ENCODE results near the gene RNF31. TPM values are rescaled to one million over a fixed set of nuclear protein-coding genes. Genes with fewer than 3 reads are reported as not detected.

Gene RNF31
- total RNA-seq (2014; rRNA removed) (69.6 and 79.4 TPM in 2 replicates), Bru-seq, nascent RNA (percentile 81 among the genes with signal in this experiment), BruChase-seq, experiment 1, labeled RNA remaining after a 6-hour chase (percentile 92 among the genes with signal in this experiment), BruChase-seq, experiment 2, labeled RNA remaining after a 2-hour chase (percentile 93 among the genes with signal in this experiment)
- long read RNA-seq, transcript RNF31-201 (21 exons, 3,627 nt), result major isoform, 25 of 119 reads
- long read RNA-seq, transcript RNF31-209 (13 exons, 1,943 nt), result minor isoform, 6 of 119 reads
- long read RNA-seq, partial matches to known transcripts, result 70 of 119 reads
- long read RNA-seq, other reads (novel, unspliced or antisense), result 16 of 119 reads

- peak within 1 kb of the TSS; percentile 79 for H2AFZ ChIP-seq (ENCODE audit: low read length)
Measured at GRCh38 chr14:24146978-24147760, at the start of gene RNF31. TSS of gene RNF31 (plus strand) at chr14:24147498. CDS start at chr14:24147699, 201 bp downstream.

GRCh38 chr14:24098229-24098926, 48.9 kb upstream of the RNF31 start:
- intact Hi-C loops (cut with micrococcal nuclease), result no loop called here
- DNase-seq (no peak), ATAC-seq (no peak)
- ChIA-PET CTCF (no interaction called here), POLR2A (ENCODE audit: unreplicated experiment) (no interaction called here)
- peaks cover 9% of the 10 kb centered on the region for H3K4me1 ChIP-seq (ENCODE audit: insufficient read depth, low read length)
- no peaks in the 10 kb centered on the region for H3K36me3 ChIP-seq (ENCODE audit: low read depth, low read length)
- TF ChIP-seq CTCF (conservative IDR thresholded peaks at IDR 0.05; ENCODE audit: low read depth, low read length) (no peak), EZH2 (IDR thresholded peaks at IDR 0.05; ENCODE audit: low read length, unreplicated experiment) (no peak), EZH2phosphoT487 (IDR thresholded peaks at IDR 0.05; ENCODE audit: borderline replicate concordance, low read length) (no peak)
- no TSS peak for BruUV-seq (replicated peaks)
- no peaks in the 10 kb centered on the region for H3K27me3 ChIP-seq (ENCODE audit: low read length)
- no peaks in the 10 kb centered on the region for H3F3A ChIP-seq (ENCODE audit: low read length, unreplicated experiment)
- no peaks in the 10 kb centered on the region for H3K9me2 ChIP-seq (replicated peaks; ENCODE audit: low read length)
- no peak overlapping the region for H3K4me2 ChIP-seq (ENCODE audit: low read length)
- no peaks in the 10 kb centered on the region for H4K20me1 ChIP-seq (ENCODE audit: low read length)
- H3K9me3 ChIP-seq (ENCODE audit: low read length), result no peaks in the 10 kb centered on the region
- H3K79me2 ChIP-seq (ENCODE audit: low read length), result peaks cover 8% of the 10 kb centered on the region; the same call in 1 of the 2 replicates
- no peak overlapping the region for H2AFZ ChIP-seq (ENCODE audit: low read length)
- H3K27ac ChIP-seq (ENCODE audit: low read length), result no peak overlapping the region
- no peak overlapping the region for H3K9ac ChIP-seq (ENCODE audit: low read length)
- H3K4me3 ChIP-seq (ENCODE audit: low read length), result no peak overlapping the region

More at GRCh38 chr14:24146978-24147760, at the start of gene RNF31:
- Histone ChIP-seq H3K4me3 (ENCODE audit: low read length) (peak within 1 kb of the TSS; percentile 86), H3K9me2 (replicated peaks; ENCODE audit: low read length) (no peaks in the 10 kb centered on the region), H3K36me3 (ENCODE audit: low read depth, low read length) (peaks cover 25% of the 10 kb centered on the region; the same call in 1 of the 2 replicates), H3K27me3 (ENCODE audit: low read length) (no peaks in the 10 kb centered on the region), H4K20me1 (ENCODE audit: low read length) (no peaks in the 10 kb centered on the region), H3K27ac (ENCODE audit: low read length) (peak within 1 kb of the TSS; percentile 48), H3K79me2 (ENCODE audit: low read length) (peaks cover 47% of the 10 kb centered on the region), H3K4me2 (ENCODE audit: low read length) (peak within 1 kb of the TSS; percentile 90), H3F3A (ENCODE audit: low read length, unreplicated experiment) (no peaks in the 10 kb centered on the region), H3K4me1 (ENCODE audit: insufficient read depth, low read length) (peaks cover 18% of the 10 kb centered on the region), H3K9me3 (ENCODE audit: low read length) (no peaks in the 10 kb centered on the region), H3K9ac (ENCODE audit: low read length) (peak within 1 kb of the TSS; percentile 84)
- ChIA-PET POLR2A (ENCODE audit: unreplicated experiment) (interaction anchor here (0.5 to 1.9 kb wide), 6 partner anchors 11 to 167 kb away, joined by 5 to 17 read pairs (median 10); partner anchors contain the start of genes DCAF11, NRL, PSME1 and TINF2), CTCF (interaction anchor here (0.6 to 0.9 kb wide), 3 partner anchors 14 to 271 kb away, joined by 3 to 6 read pairs (median 4); partner anchors contain the start of gene IRF9)
- DNase-seq (peak; percentile 98), ATAC-seq (peak; percentile 86)
- intact Hi-C loops (cut with micrococcal nuclease), result loop anchor here (1.0 kb wide), 1 partner anchor 33 kb away; the partner anchor contains the start of genes DCAF11 and NRL
- no TSS peak for BruUV-seq (replicated peaks)
- no peak for TF ChIP-seq EZH2phosphoT487 (IDR thresholded peaks at IDR 0.05; ENCODE audit: borderline replicate concordance, low read length)
